ENCODE results near the gene TAF11L13. TPM values are rescaled to one million over a fixed set of nuclear protein-coding genes. Genes with fewer than 3 reads are reported as not detected.
"Not testable (repeated sequence)": the region's sequence is repeated elsewhere in the genome, so short reads cannot be mapped to it uniquely, and the experiment has no call there.

Gene TAF11L13
- polyA plus RNA-seq, 2 donors, result not detected

DNA sequence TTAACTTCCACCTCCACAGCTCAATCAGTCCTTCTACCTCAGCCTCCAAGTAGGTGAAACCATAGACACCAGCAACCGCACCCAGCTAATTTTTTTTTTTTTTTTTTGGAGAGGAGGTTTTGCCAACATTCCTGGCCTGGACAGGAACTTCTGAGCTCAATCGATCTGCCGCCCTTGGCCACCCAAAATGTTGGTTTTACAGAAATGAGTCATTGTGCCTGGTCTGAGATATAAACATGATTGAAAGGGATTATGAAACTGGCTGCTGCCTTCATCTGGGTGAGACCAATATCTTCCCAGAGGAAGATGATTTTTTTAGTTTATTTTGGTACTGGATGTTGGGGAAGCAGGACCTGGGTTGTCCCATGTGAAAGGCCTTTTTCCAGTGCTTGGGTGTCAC lies 12.5 kb upstream of the TAF11L13 start:
- no peak overlapping the region for H3K27ac ChIP-seq (ENCODE audit: low read depth in 2 of 2, low read length in 1 of 2)
- no peak overlapping the region for H3K4me3 ChIP-seq (ENCODE audit: low read depth in 1 of 2, low read length in 2 of 2)
- peaks cover 0 to 2% of the 10 kb centered on the region in 2 donors for H3K9me3 ChIP-seq (ENCODE audit: control insufficient read depth in 2 of 2, insufficient read depth in 1 of 2, low read depth in 1 of 2, low read length in 1 of 2)
- no peaks in the 10 kb centered on the region for H3K36me3 ChIP-seq (ENCODE audit: control insufficient read depth in 2 of 2, insufficient read depth in 2 of 2, low read length in 1 of 2)
- 57 to 67% methylated on average over 3 of the region's 3 CpGs for WGBS, 2 donors
- H3K4me1 ChIP-seq (ENCODE audit: control insufficient read depth in 2 of 2, insufficient read depth in 2 of 2, low read length in 1 of 2), result no peaks in the 10 kb centered on the region
- no peaks in the 10 kb centered on the region for H3K27me3 ChIP-seq (ENCODE audit: control insufficient read depth in 1 of 2, insufficient read depth in 2 of 2, low read length in 2 of 2)

DNA sequence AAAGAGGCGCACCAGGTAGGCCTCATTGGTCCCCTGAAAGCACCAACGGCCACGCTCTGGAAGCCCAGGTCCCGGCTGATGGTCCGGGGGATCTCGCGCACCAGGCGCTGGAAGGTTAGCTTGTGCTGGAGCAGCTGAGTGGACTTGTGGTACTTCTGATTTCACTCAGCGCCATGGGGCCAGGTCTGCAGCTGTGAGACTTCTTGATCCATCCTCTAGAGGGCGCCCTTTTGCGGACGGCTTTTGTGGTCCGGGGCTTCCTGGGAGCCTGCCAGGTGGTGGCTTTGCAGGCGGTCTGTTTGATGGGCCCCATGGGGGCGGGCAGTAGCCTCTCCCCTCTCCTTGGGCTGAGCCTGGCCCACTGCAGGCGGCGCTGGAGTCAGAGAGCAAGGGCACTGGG lies 11.3 kb upstream of the TAF11L13 start:
- peaks cover 0 to 2% of the 10 kb centered on the region in 2 donors for H3K9me3 ChIP-seq (ENCODE audit: control insufficient read depth in 2 of 2, insufficient read depth in 1 of 2, low read depth in 1 of 2, low read length in 1 of 2)
- no peak overlapping the region for H3K27ac ChIP-seq (ENCODE audit: low read depth in 2 of 2, low read length in 1 of 2)
- H3K4me3 ChIP-seq (ENCODE audit: low read depth in 1 of 2, low read length in 2 of 2), result no peak overlapping the region
- H3K36me3 ChIP-seq (ENCODE audit: control insufficient read depth in 2 of 2, insufficient read depth in 2 of 2, low read length in 1 of 2), result no peaks in the 10 kb centered on the region
- no peaks in the 10 kb centered on the region for H3K27me3 ChIP-seq (ENCODE audit: control insufficient read depth in 1 of 2, insufficient read depth in 2 of 2, low read length in 2 of 2)
- WGBS, 2 donors, result 85 to 87% methylated on average over 17 of the region's 17 CpGs
- H3K4me1 ChIP-seq (ENCODE audit: control insufficient read depth in 2 of 2, insufficient read depth in 2 of 2, low read length in 1 of 2), result no peaks in the 10 kb centered on the region

DNA sequence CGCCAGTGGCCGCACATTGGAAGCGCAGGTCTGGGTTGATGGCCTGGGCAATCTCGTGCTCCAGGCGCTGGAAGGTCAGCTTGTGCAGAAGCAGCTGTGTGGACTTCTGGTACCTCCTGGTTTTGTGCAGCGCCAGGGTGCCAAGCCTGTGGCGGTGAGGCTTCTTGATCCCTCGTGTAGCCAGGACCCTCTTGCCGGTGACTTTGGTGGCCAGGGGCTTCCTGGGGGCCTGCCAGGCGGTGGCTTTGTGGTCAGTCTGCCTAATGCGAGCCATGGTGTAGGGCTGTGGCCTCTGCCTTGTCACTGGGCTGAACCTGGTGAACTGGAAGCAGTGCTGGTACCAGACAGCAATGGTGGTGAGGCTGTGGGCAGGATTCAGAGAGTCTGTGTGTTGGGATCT lies 6.2 kb upstream of the TAF11L13 start:
- H3K36me3 ChIP-seq (ENCODE audit: control insufficient read depth in 2 of 2, insufficient read depth in 2 of 2, low read length in 1 of 2), result no peaks in the 10 kb centered on the region
- no peaks in the 10 kb centered on the region for H3K27me3 ChIP-seq (ENCODE audit: control insufficient read depth in 1 of 2, insufficient read depth in 2 of 2, low read length in 2 of 2)
- H3K4me3 ChIP-seq (ENCODE audit: low read depth in 1 of 2, low read length in 2 of 2), result no peak overlapping the region
- H3K9me3 ChIP-seq (ENCODE audit: control insufficient read depth in 2 of 2, insufficient read depth in 1 of 2, low read depth in 1 of 2, low read length in 1 of 2), result peaks cover 0 to 2% of the 10 kb centered on the region in 2 donors
- H3K4me1 ChIP-seq (ENCODE audit: control insufficient read depth in 2 of 2, insufficient read depth in 2 of 2, low read length in 1 of 2), result no peaks in the 10 kb centered on the region
- no peak overlapping the region for H3K27ac ChIP-seq (ENCODE audit: low read depth in 2 of 2, low read length in 1 of 2)
- WGBS, 2 donors, result 86 to 91% methylated on average over 11 of the region's 11 CpGs

DNA sequence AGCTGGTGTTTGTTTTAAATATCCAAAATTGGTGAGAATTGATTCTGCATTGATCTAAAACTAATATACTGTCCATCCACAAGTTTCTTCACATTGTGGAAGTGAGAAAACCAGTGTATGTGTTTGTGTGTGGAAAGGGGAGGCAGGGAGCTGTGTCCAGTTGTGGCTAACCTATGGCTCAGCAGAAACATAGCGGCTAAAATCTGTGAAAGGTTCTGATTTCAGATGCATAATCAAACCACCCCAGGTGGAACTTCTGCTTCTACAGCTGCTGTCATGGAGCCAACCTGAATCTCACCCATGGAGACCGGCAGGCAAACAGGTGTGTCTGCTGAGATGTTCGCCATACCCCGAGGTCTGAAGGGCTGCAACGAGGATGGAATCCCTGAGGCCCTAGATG lies 2.3 kb downstream of the TAF11L13 start, which contains the start of gene TAF11L14:
TAF11L14 (plus strand) TSS at position 301 of the 400 bp plus-strand sequence.
- Histone ChIP-seq H3K9me3 (ENCODE audit: control insufficient read depth in 2 of 2, insufficient read depth in 1 of 2, low read depth in 1 of 2, low read length in 1 of 2) (no peaks in the 10 kb centered on the region), H3K4me1 (ENCODE audit: control insufficient read depth in 2 of 2, insufficient read depth in 2 of 2, low read length in 1 of 2) (no peaks in the 10 kb centered on the region), H3K27ac (ENCODE audit: low read depth in 2 of 2, low read length in 1 of 2) (no peak within 1 kb of the TSS), H3K27me3 (ENCODE audit: control insufficient read depth in 1 of 2, insufficient read depth in 2 of 2, low read length in 2 of 2) (no peaks in the 10 kb centered on the region), H3K36me3 (ENCODE audit: control insufficient read depth in 2 of 2, insufficient read depth in 2 of 2, low read length in 1 of 2) (no peaks in the 10 kb centered on the region), H3K4me3 (ENCODE audit: low read depth in 1 of 2, low read length in 2 of 2) (no peak within 1 kb of the TSS)
- 84 to 88% methylated on average over 5 of the region's 5 CpGs for WGBS, 2 donors

DNA sequence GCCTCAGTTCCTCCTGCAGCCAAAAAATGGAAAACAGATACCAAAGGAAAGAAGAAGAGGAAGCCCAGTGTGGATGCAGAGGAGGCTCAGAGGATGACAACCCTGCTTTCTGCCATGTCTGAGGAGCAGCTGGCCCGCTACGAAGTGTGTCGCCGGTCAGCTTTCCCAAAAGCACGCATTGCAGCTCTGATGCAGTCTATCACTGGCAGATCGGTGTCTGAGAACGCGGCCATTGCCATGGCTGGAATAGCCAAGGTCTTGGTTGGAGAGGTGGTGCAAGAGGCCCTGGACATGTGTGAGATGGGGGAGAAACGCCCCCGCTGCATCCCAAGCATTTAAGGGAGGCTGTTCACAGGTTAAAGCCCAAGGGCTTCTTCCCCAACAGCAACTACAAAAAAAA lies 17.3 kb downstream of the TAF11L13 start:
- not testable (repeated sequence) for H3K27me3 ChIP-seq (ENCODE audit: control insufficient read depth in 1 of 2, insufficient read depth in 2 of 2, low read length in 2 of 2); H3K27ac ChIP-seq (ENCODE audit: low read depth in 2 of 2, low read length in 1 of 2); H3K9me3 ChIP-seq (ENCODE audit: control insufficient read depth in 2 of 2, insufficient read depth in 1 of 2, low read depth in 1 of 2, low read length in 1 of 2); H3K4me1 ChIP-seq (ENCODE audit: control insufficient read depth in 2 of 2, insufficient read depth in 2 of 2, low read length in 1 of 2); H3K4me3 ChIP-seq (ENCODE audit: low read depth in 1 of 2, low read length in 2 of 2); H3K36me3 ChIP-seq (ENCODE audit: control insufficient read depth in 2 of 2, insufficient read depth in 2 of 2, low read length in 1 of 2)
- 96% methylated on average over 10 of the region's 10 CpGs for WGBS, 2 donors

DNA sequence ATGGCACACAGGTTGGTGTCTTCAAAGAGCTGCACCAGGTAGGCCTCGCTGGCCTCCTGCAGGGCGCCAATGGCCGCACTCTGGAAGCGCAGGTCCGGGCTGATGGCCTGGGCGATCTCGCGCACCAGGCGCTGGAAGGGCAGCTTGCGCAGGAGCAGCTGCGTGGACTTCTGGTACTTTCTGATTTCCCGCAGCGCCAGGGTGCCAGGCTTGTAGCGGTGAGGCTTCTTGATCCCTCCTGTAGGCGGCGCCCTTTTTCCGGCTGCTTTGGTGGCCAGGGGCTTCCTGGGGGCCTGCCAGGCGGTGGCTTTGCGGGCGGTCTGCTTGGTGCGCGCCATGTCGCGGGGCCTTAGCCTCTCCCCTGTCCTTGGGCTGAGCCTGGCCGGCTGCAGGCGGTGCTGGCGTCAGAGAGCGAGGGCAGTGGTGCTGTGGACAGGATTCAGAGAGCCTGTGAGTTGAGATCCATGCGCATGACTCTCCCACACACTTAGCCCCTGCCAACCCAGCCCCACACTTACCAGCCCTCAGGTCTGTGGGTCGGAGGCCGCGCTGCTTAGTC lies 23.4 kb downstream of the TAF11L13 start:
- not testable (repeated sequence) for H3K4me1 ChIP-seq (ENCODE audit: control insufficient read depth in 2 of 2, insufficient read depth in 2 of 2, low read length in 1 of 2); H3K9me3 ChIP-seq (ENCODE audit: control insufficient read depth in 2 of 2, insufficient read depth in 1 of 2, low read depth in 1 of 2, low read length in 1 of 2); H3K4me3 ChIP-seq (ENCODE audit: low read depth in 1 of 2, low read length in 2 of 2); H3K27me3 ChIP-seq (ENCODE audit: control insufficient read depth in 1 of 2, insufficient read depth in 2 of 2, low read length in 2 of 2); H3K36me3 ChIP-seq (ENCODE audit: control insufficient read depth in 2 of 2, insufficient read depth in 2 of 2, low read length in 1 of 2); H3K27ac ChIP-seq (ENCODE audit: low read depth in 2 of 2, low read length in 1 of 2)
- 90 to 97% methylated on average over 23 to 32 of the region's 32 CpGs for WGBS, 2 donors

DNA sequence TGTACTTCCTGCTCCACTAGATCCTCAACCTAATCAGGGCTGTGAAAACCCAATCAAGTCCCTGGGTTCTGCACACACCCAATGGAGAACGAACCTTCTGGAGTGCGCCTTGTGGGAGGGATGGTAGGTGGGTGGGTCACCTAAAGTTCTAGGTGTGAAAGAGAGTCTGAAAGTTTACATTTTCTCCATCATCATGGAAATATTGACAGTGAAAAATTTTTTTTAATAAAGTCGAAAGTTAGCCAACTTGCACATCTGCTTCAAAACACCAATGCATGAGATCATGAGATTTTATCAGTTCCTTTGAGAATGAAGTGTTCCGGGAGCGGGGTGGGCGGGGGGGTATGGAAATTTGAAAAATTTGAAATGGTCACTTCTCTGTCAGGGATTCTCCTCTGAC lies 24.0 kb downstream of the TAF11L13 start:
- 69 to 70% methylated on average over 6 of the region's 6 CpGs for WGBS, 2 donors
- Histone ChIP-seq H3K27me3 (ENCODE audit: control insufficient read depth in 1 of 2, insufficient read depth in 2 of 2, low read length in 2 of 2) (no peaks in the 10 kb centered on the region), H3K4me1 (ENCODE audit: control insufficient read depth in 2 of 2, insufficient read depth in 2 of 2, low read length in 1 of 2) (no peaks in the 10 kb centered on the region), H3K9me3 (ENCODE audit: control insufficient read depth in 2 of 2, insufficient read depth in 1 of 2, low read depth in 1 of 2, low read length in 1 of 2) (no peaks in the 10 kb centered on the region), H3K36me3 (ENCODE audit: control insufficient read depth in 2 of 2, insufficient read depth in 2 of 2, low read length in 1 of 2) (no peaks in the 10 kb centered on the region), H3K27ac (ENCODE audit: low read depth in 2 of 2, low read length in 1 of 2) (no peak overlapping the region), H3K4me3 (ENCODE audit: low read depth in 1 of 2, low read length in 2 of 2) (no peak overlapping the region)

DNA sequence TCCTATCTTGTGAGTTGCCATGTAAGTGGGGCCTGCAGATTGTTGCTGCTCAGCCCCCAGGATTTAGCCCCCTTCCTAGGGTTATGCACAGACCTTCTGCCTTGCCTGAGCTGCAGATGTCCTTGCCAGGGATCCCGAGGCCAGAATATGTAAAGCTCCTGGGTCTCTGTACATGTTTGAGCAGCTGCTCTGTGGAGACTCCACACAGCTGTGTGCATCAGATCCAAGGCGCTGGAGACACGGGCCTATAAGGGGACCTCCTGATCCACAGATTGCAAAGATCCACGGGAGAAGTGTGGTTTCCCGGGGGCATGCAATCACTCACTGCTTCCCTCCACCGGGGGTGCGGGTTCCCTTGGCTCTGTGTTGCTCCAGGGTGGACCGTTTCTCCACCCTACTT lies 31.3 kb downstream of the TAF11L13 start:
- Histone ChIP-seq H3K36me3 (ENCODE audit: control insufficient read depth in 2 of 2, insufficient read depth in 2 of 2, low read length in 1 of 2) (no peaks in the 10 kb centered on the region), H3K27me3 (ENCODE audit: control insufficient read depth in 1 of 2, insufficient read depth in 2 of 2, low read length in 2 of 2) (no peaks in the 10 kb centered on the region), H3K4me3 (ENCODE audit: low read depth in 1 of 2, low read length in 2 of 2) (no peak overlapping the region), H3K4me1 (ENCODE audit: control insufficient read depth in 2 of 2, insufficient read depth in 2 of 2, low read length in 1 of 2) (no peaks in the 10 kb centered on the region), H3K27ac (ENCODE audit: low read depth in 2 of 2, low read length in 1 of 2) (no peak overlapping the region), H3K9me3 (ENCODE audit: control insufficient read depth in 2 of 2, insufficient read depth in 1 of 2, low read depth in 1 of 2, low read length in 1 of 2) (no peaks in the 10 kb centered on the region)
- 78 to 81% methylated on average over 8 of the region's 8 CpGs for WGBS, 2 donors

DNA sequence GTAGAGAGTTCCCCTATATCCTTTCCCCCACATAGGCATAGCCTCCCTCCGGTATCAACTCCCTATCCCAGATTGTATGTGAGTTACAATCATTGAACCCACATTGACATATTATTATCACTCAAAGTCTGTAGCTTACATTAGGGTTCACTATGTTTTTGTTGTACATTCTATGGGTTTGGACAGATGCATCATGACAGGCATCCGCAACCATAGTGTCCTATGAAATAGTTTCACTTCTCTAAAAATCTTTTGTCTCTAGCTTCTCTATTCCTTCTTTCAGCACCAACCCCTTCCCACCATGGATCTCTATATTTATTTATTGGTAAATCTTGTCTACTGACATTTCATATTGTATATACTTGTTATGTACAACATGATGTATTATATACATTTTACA lies 33.9 kb downstream of the TAF11L13 start:
- H3K36me3 ChIP-seq (ENCODE audit: control insufficient read depth in 2 of 2, insufficient read depth in 2 of 2, low read length in 1 of 2), result no peaks in the 10 kb centered on the region
- WGBS, 2 donors, result 90 to 93% methylated on average over 2 of the region's 2 CpGs
- H3K9me3 ChIP-seq (ENCODE audit: control insufficient read depth in 2 of 2, insufficient read depth in 1 of 2, low read depth in 1 of 2, low read length in 1 of 2), result peaks cover 5 to 8% of the 10 kb centered on the region in 2 donors
- H3K27ac ChIP-seq (ENCODE audit: low read depth in 2 of 2, low read length in 1 of 2), result no peak overlapping the region
- no peaks in the 10 kb centered on the region for H3K4me1 ChIP-seq (ENCODE audit: control insufficient read depth in 2 of 2, insufficient read depth in 2 of 2, low read length in 1 of 2)
- H3K4me3 ChIP-seq (ENCODE audit: low read depth in 1 of 2, low read length in 2 of 2), result no peak overlapping the region
- H3K27me3 ChIP-seq (ENCODE audit: control insufficient read depth in 1 of 2, insufficient read depth in 2 of 2, low read length in 2 of 2), result no peaks in the 10 kb centered on the region

DNA sequence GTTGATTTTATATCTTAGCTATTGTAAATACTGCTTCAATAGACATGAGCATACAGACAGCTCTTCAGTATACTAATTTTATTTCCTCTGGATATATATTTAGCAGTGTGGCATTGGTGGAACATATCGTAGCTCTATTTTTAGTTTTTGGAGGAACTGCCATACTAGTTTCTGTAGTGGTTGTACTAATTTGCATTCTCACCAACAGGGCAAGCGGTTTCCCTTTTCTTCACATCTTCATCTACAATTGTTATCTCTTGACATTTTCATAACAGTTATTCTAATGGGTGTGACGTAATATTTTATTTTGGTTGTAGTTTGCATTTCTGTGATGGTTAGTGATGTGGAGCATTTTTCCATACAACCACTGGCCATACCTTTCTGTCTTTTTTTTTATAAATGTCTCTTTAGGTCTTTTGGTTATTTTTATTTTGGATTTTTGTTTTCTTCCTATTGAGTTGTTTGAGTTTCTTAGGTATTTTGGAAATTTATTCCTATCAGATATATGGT lies 34.9 kb downstream of the TAF11L13 start:
- Histone ChIP-seq H3K4me3 (ENCODE audit: low read depth in 1 of 2, low read length in 2 of 2) (no peak overlapping the region), H3K4me1 (ENCODE audit: control insufficient read depth in 2 of 2, insufficient read depth in 2 of 2, low read length in 1 of 2) (no peaks in the 10 kb centered on the region), H3K27me3 (ENCODE audit: control insufficient read depth in 1 of 2, insufficient read depth in 2 of 2, low read length in 2 of 2) (no peaks in the 10 kb centered on the region), H3K36me3 (ENCODE audit: control insufficient read depth in 2 of 2, insufficient read depth in 2 of 2, low read length in 1 of 2) (no peaks in the 10 kb centered on the region), H3K27ac (ENCODE audit: low read depth in 2 of 2, low read length in 1 of 2) (no peak overlapping the region), H3K9me3 (ENCODE audit: control insufficient read depth in 2 of 2, insufficient read depth in 1 of 2, low read depth in 1 of 2, low read length in 1 of 2) (peaks cover 5 to 8% of the 10 kb centered on the region in 2 donors)
- 84 to 86% methylated on average over 3 of the region's 3 CpGs for WGBS, 2 donors

Data from esophagus (tissue), 2 donors.